GM12878 (cell line): Measurements from ENCODE around the gene TFF2. TPM values are rescaled to one million over a fixed set of nuclear protein-coding genes. Genes with fewer than 3 reads are reported as not detected.

Experiments used
- ATAC-seq: fragments of 200-7000 bp; cut with Tn5 transposase; 3 replicates; pipeline ENCODE4 v1.9.1; 2020; ENCODE audit warnings: mild to moderate bottlenecking, moderate library complexity
- BruUV-seq: library from RNA; stranded (reverse); fragments of 400-500 nt; replicated peaks from 2 replicates; lab custom pipeline; 2021; lab: Mats Ljungman, UMichigan
- CTCF ChIA-PET: fragments of 300-600 bp; sonication (Branson Sonifier 250); formaldehyde crosslinking; extraction: SDS; loops from one replicate; lab custom pipeline; 2021; ENCODE audit warnings: inconsistent platforms; lab: Yijun Ruan, JAX
- POLR2A ChIA-PET: fragments of 350-600 bp; formaldehyde crosslinking; extraction: SDS; loops from one replicate; lab custom pipeline; 2021; ENCODE audit warnings: inconsistent platforms; lab: Charles Lee
- RAD21 ChIA-PET: fragments of 300-600 bp; sonication (Branson Sonifier 250); formaldehyde crosslinking; loops from one replicate; lab custom pipeline; 2023; ENCODE audit warnings: antibody characterized with exemption; ENCODE audit not compliant: unreplicated experiment; lab: Charles Lee
- SMC1A ChIA-PET: fragments of 300-600 bp; sonication (Branson Sonifier 250); formaldehyde crosslinking; loops from one replicate; lab custom pipeline; 2023; ENCODE audit not compliant: unreplicated experiment, uncharacterized antibody; lab: Charles Lee
- DNase-seq: peaks from one replicate; pipeline ENCODE4 v3.0.0-alpha.2; 2011; ENCODE audit warnings: low read depth, low spot score
- FAIRE-seq: peaks from 3 replicates; lab custom pipeline; 2011; peaks lifted over from hg19 to GRCh38; lab: Jason Lieb, UNC
- H2AFZ ChIP-seq: 2 replicates; pipeline ENCODE4 v1.6.0; 2011; ENCODE audit warnings: low read depth, low read length, control low read depth; ENCODE audit not compliant: control insufficient read depth
- H3K27ac ChIP-seq: 2 replicates; pipeline ENCODE4 v1.5.1; 2011; ENCODE audit warnings: control low read depth; ENCODE audit not compliant: control insufficient read depth, insufficient read depth
- H3K27me3 ChIP-seq, 2 experiments: replicated peaks in 1 of 2; 2 replicates each; pipeline versions ENCODE4 v1.6.0 to v1.6.1; 2011; ENCODE audit warnings: low read length in 1 of 2; ENCODE audit not compliant: control insufficient read depth in 2 of 2, insufficient read depth in 2 of 2
- H3K36me3 ChIP-seq, 2 experiments: 2 replicates each; pipeline ENCODE4 v1.5.1; 2011; ENCODE audit warnings: low read length in 1 of 2; ENCODE audit not compliant: control insufficient read depth in 2 of 2, insufficient read depth in 2 of 2
- H3K4me1 ChIP-seq: 2 replicates; pipeline ENCODE4 v1.6.1; 2011; ENCODE audit warnings: mild to moderate bottlenecking, low read length, moderate library complexity, mixed read lengths; ENCODE audit not compliant: control insufficient read depth, insufficient read depth
- H3K4me2 ChIP-seq: 2 replicates; pipeline ENCODE4 v1.6.0; 2011; ENCODE audit warnings: control low read depth; ENCODE audit not compliant: control insufficient read depth, insufficient read depth
- H3K4me3 ChIP-seq: fragments of 200-600 bp; sonication (generic); 2 replicates; pipeline ENCODE4 v1.5.1; 2016
- H3K79me2 ChIP-seq: 2 replicates; pipeline ENCODE4 v1.6.0; 2011; ENCODE audit warnings: low read length; ENCODE audit not compliant: control insufficient read depth, insufficient read depth
- H3K9ac ChIP-seq: 2 replicates; pipeline ENCODE4 v1.8.0; 2011; ENCODE audit warnings: low read length, control low read depth, mixed read lengths; ENCODE audit not compliant: control insufficient read depth, insufficient read depth
- H3K9me3 ChIP-seq: replicated peaks from 3 replicates; pipeline ENCODE4 v1.5.1; 2011; ENCODE audit warnings: mild to moderate bottlenecking, low read length; ENCODE audit not compliant: control insufficient read depth, insufficient read depth
- H4K20me1 ChIP-seq: 2 replicates; pipeline ENCODE4 v1.6.0; 2011; ENCODE audit not compliant: control insufficient read depth, insufficient read depth
- CHD1 ChIP-seq: IDR thresholded peaks from 2 replicates; pipeline ENCODE4 v1.6.1; 2012; ENCODE audit warnings: low read depth, low read length, improper control_type of control experiment
- CREM ChIP-seq: IDR thresholded peaks from 2 replicates; pipeline ENCODE4 v1.6.1; 2014; ENCODE audit warnings: antibody characterized with exemption, low read depth
- CUX1 ChIP-seq: IDR thresholded peaks from 2 replicates; pipeline ENCODE4 v1.6.1; 2012; ENCODE audit warnings: improper control_type of control experiment, low read depth, low read length; ENCODE audit not compliant: insufficient replicate concordance
- FOXM1 ChIP-seq: IDR thresholded peaks from 2 replicates; pipeline ENCODE4 v1.6.1; 2012; ENCODE audit warnings: low read depth, mild to moderate bottlenecking, inconsistent platforms, low read length, moderate library complexity
- IRF4 ChIP-seq: IDR thresholded peaks from 2 replicates; pipeline ENCODE4 v1.6.1; 2011; ENCODE audit warnings: low read depth, low read length
- LARP7 ChIP-seq: fragments of 450-650 bp; IDR thresholded peaks from 2 replicates; pipeline ENCODE4 v1.6.1; 2017; ENCODE audit warnings: mild to moderate bottlenecking
- MAX ChIP-seq: IDR thresholded peaks from 2 replicates; pipeline ENCODE4 v1.6.1; 2012; ENCODE audit warnings: low read depth, low read length, improper control_type of control experiment
- MXI1 ChIP-seq: fragments of 150-350 bp; IDR thresholded peaks from 2 replicates; pipeline ENCODE4 v1.6.1; 2011; ENCODE audit warnings: low read depth, mild to moderate bottlenecking, inconsistent platforms, low read length, improper control_type of control experiment
- RBBP5 ChIP-seq: fragments of 200-600 bp; sonication (generic); conservative IDR thresholded peaks from 2 replicates; pipeline ENCODE4 v1.6.1; 2016
- RUNX3 ChIP-seq: IDR thresholded peaks from 2 replicates; pipeline ENCODE4 v1.6.1; 2012; ENCODE audit warnings: low read length, inconsistent platforms
- SMAD1 ChIP-seq: fragments of 450-650 bp; IDR thresholded peaks from 2 replicates; pipeline ENCODE4 v1.6.1; 2018; ENCODE audit warnings: mild to moderate bottlenecking, low read depth; ENCODE audit not compliant: partially characterized antibody
- SMAD5 ChIP-seq: IDR thresholded peaks from 2 replicates; pipeline ENCODE4 v1.6.1; 2016; ENCODE audit warnings: antibody characterized with exemption, low read depth
- SPI1 ChIP-seq: IDR thresholded peaks from 2 replicates; pipeline ENCODE4 v1.6.1; 2011; ENCODE audit warnings: low read depth, mild to moderate bottlenecking, low read length, moderate library complexity, borderline replicate concordance; ENCODE audit not compliant: insufficient read depth
- SUZ12 ChIP-seq: fragments of 200-600 bp; sonication (generic); IDR thresholded peaks from one replicate; pipeline ENCODE4 v1.6.1; 2018; ENCODE audit warnings: antibody characterized with exemption, mild to moderate bottlenecking; ENCODE audit not compliant: unreplicated experiment
- TBL1XR1 ChIP-seq: IDR thresholded peaks from 2 replicates; pipeline ENCODE4 v1.6.1; 2012; ENCODE audit warnings: low read depth, low read length, improper control_type of control experiment
- ZBTB11 ChIP-seq: fragments of 450-650 bp; formaldehyde crosslinking; IDR thresholded peaks from 2 replicates; pipeline ENCODE4 v1.5.0; 2022; ENCODE audit warnings: mild to moderate bottlenecking, missing genetic modification characterization
- ZZZ3 ChIP-seq: IDR thresholded peaks from 2 replicates; pipeline ENCODE4 v1.6.1; 2011; ENCODE audit warnings: low read depth; ENCODE audit not compliant: control insufficient read depth, insufficient read length
- WGBS: methylation state at CpG from one replicate; pipeline ENCODE4 v1.1.6; 2016; ENCODE audit warnings: low lambda C conversion rate; ENCODE audit not compliant: insufficient replicate concordance, insufficient coverage; ENCODE audit errors: missing lambda C conversion rate; 5-methylcytosine and 5-hydroxymethylcytosine counted together
- in situ Hi-C: fragments of 300-500 bp; cut with MboI; formaldehyde crosslinking; loops from 9 replicates; pipeline ENCODE4 v1.14.3; 2018; ENCODE audit warnings: mixed read lengths
- intact Hi-C: fragments of 100-400 bp; cut with micrococcal nuclease; formaldehyde crosslinking; loops from one replicate; pipeline ENCODE4 v1.14.2; 2022; ENCODE audit not compliant: unreplicated experiment
- polyA plus RNA-seq, 11 experiments: library from polyadenylated mRNA; depleted of rRNA in 4 of 11; unstranded in 6 of 11; stranded (reverse) in 5 of 11; fragments of >200 nt; fragmentation: Nextera tagmentation in 4 of 11; fragmentation: Illumina TruSeq in 1 of 11; extraction: Ambion mirVana in 4 of 11; extraction: Trizol in 1 of 11; gene quantifications; 1 replicate in 1 of 11; 2 replicates in 10 of 11; pipeline versions ENCODE4 v1.2.1 to v1.2.3, GENCODE V29; 2011 to 2016; ENCODE audit warnings: inconsistent platforms in 2 of 11, missing spikeins in 2 of 11, low read depth in 1 of 11
- total RNA-seq, 4 experiments: library from RNA; depleted of rRNA in 3 of 4; stranded (reverse); fragments of >200 nt in 3 of 4; fragmentation: Illumina TruSeq in 1 of 4; extraction: Trizol in 1 of 4; gene quantifications; 2 replicates each; pipeline versions ENCODE4 v1.2.1 to v1.2.3, GENCODE V29; 2013 to 2021

Gene TFF2
- total and polyA plus RNA-seq, 10 of the 15 experiments (the other 5 are each of a cell fraction or from before 2014, with no cell fraction given) = 0.56 TPM; not detected in 9

GRCh38 chr21:42378418-42378817, 27.6 kb upstream of the TFF2 start:
- ChIA-PET POLR2A (no interaction called here), CTCF (interaction anchor here (0.9 to 3.8 kb wide), 6 partner anchors 10 to 225 kb away, joined by 3 to 15 read pairs (median 6); no protein-coding TSS in a partner anchor), RAD21 (interaction anchor here (1.6 kb wide), 1 partner anchor 11 kb away, joined by 4 read pairs; the partner anchor contains the start of gene TFF1)
- TF ChIP-seq SMAD1 = no peak
- TF ChIP-seq SPI1 = no peak
- no peak for TF ChIP-seq SUZ12
- no peak for TF ChIP-seq ZZZ3
- no peak for TF ChIP-seq LARP7
- no peak for TF ChIP-seq RBBP5
- no peak for TF ChIP-seq FOXM1
- TF ChIP-seq CREM = no peak
- no peak for TF ChIP-seq ZBTB11
- no peak for TF ChIP-seq MAX
- TF ChIP-seq IRF4 = no peak
- TF ChIP-seq CHD1 = no peak
- TF ChIP-seq MXI1 = no peak
- no peak for TF ChIP-seq RUNX3
- TF ChIP-seq TBL1XR1 = no peak
- TF ChIP-seq SMAD5 = no peak
- TF ChIP-seq CUX1 = no peak

More at GRCh38 chr21:42378418-42378817, 27.6 kb upstream of the TFF2 start:
- H3K27ac ChIP-seq = no peak overlapping the region
- no peak overlapping the region for H2AFZ ChIP-seq
- FAIRE-seq (no peak), ATAC-seq (no peak), DNase-seq (no peak)
- intact Hi-C loops (loop anchor here (5.0 kb wide), 1 partner anchor 64 kb away; no protein-coding TSS in a partner anchor), in situ Hi-C loops (loop anchor here (5.0 kb wide), 1 partner anchor 69 kb away; no protein-coding TSS in a partner anchor)
- no peak overlapping the region for H3K4me3 ChIP-seq
- H3K9me3 ChIP-seq = peaks cover 6% of the 10 kb centered on the region; the same call in 2 of the 3 replicates
- H3K79me2 ChIP-seq = no peaks in the 10 kb centered on the region
- WGBS = 52% methylated on average over 8 of the region's 8 CpGs
- H3K4me2 ChIP-seq = no peak overlapping the region
- no peaks in the 10 kb centered on the region for H3K27me3 ChIP-seq
- H3K4me1 ChIP-seq = no peaks in the 10 kb centered on the region
- SMC1A ChIA-PET = interaction anchor here (0.7 to 1.6 kb wide), 7 partner anchors 9 to 160 kb away, joined by 3 to 6 read pairs (median 4); no protein-coding TSS in a partner anchor
- H3K9ac ChIP-seq = no peak overlapping the region
- H3K36me3 ChIP-seq = no peaks in the 10 kb centered on the region
- no TSS peak for BruUV-seq
- H4K20me1 ChIP-seq = no peaks in the 10 kb centered on the region
